Neuronal stem cell (in vitro differentiated cells): ENCODE results near the gene CDC16.

ENCODE experiments used
- DNase-seq: peaks from one replicate; pipeline ENCODE4 v3.0.0-alpha.2; 2013; ENCODE audit warnings: low spot score
- H2AFZ ChIP-seq: one replicate; pipeline ENCODE4 v1.6.1; 2013; ENCODE audit warnings: mild to moderate bottlenecking, low read length, inconsistent platforms
- H2AK5ac ChIP-seq: 2 replicates; pipeline ENCODE4 v1.6.1; 2013; ENCODE audit warnings: low read depth, mild to moderate bottlenecking, inconsistent platforms, low read length, moderate library complexity, mixed read lengths
- H2BK120ac ChIP-seq: 2 replicates; pipeline ENCODE4 v1.6.1; 2013; ENCODE audit warnings: low read depth, mild to moderate bottlenecking, inconsistent platforms, low read length, moderate library complexity, mixed read lengths
- H2BK12ac ChIP-seq: one replicate; pipeline ENCODE4 v1.6.1; 2013; ENCODE audit warnings: low read length, inconsistent platforms
- H2BK15ac ChIP-seq: 2 replicates; pipeline ENCODE4 v1.6.1; 2013; ENCODE audit warnings: mild to moderate bottlenecking, low read length, inconsistent platforms, mixed read lengths
- H2BK5ac ChIP-seq: one replicate; pipeline ENCODE4 v1.6.1; 2013; ENCODE audit warnings: inconsistent platforms, mild to moderate bottlenecking, low read length, moderate library complexity
- H3K14ac ChIP-seq: one replicate; pipeline ENCODE4 v1.6.1; 2013; ENCODE audit warnings: low read length, inconsistent platforms
- H3K18ac ChIP-seq: 2 replicates; pipeline ENCODE4 v1.6.1; 2013; ENCODE audit warnings: low read length, inconsistent platforms
- H3K23ac ChIP-seq: 2 replicates; pipeline ENCODE4 v1.6.1; 2013; ENCODE audit warnings: low read depth, mild to moderate bottlenecking, mixed read lengths, low read length, inconsistent platforms; ENCODE audit not compliant: poor library complexity
- H3K27ac ChIP-seq: replicated peaks from 3 replicates; pipeline ENCODE4 v1.5.1; 2013; ENCODE audit warnings: low read length, inconsistent platforms
- H3K27me3 ChIP-seq, 3 experiments: 2 replicates each; pipeline ENCODE4 v1.6.1; 2013; ENCODE audit warnings: low read length in 3 of 3, mild to moderate bottlenecking in 2 of 3, inconsistent platforms in 1 of 3, low read depth in 1 of 3, mixed read lengths in 1 of 3, moderate library complexity in 1 of 3; ENCODE audit not compliant: control insufficient read depth in 3 of 3, insufficient read depth in 3 of 3
- H3K36me3 ChIP-seq, 2 donors: replicated peaks in 1 of 2; 2 replicates each; pipeline ENCODE4 v1.6.1; 2013; ENCODE audit warnings: low read length in 2 of 2; ENCODE audit not compliant: control insufficient read depth in 2 of 2, insufficient read depth in 2 of 2
- H3K4ac ChIP-seq: 2 replicates; pipeline ENCODE4 v1.6.1; 2013; ENCODE audit warnings: inconsistent platforms, mild to moderate bottlenecking, low read length, moderate library complexity
- H3K4me1 ChIP-seq, 2 donors: 1 replicate in 1 of 2; 2 replicates in 1 of 2; pipeline ENCODE4 v1.6.1; 2013; ENCODE audit warnings: low read length in 2 of 2, low read depth in 1 of 2; ENCODE audit not compliant: control insufficient read depth in 2 of 2, insufficient read depth in 1 of 2
- H3K4me2 ChIP-seq: one replicate; pipeline ENCODE4 v1.6.1; 2013; ENCODE audit warnings: mild to moderate bottlenecking, low read length, inconsistent platforms; ENCODE audit not compliant: insufficient read depth, poor library complexity, severe bottlenecking
- H3K4me3 ChIP-seq, 2 donors: 2 replicates each; pipeline ENCODE4 v1.5.1; 2013; ENCODE audit warnings: low read length in 2 of 2, mild to moderate bottlenecking in 2 of 2, inconsistent platforms in 1 of 2, moderate library complexity in 1 of 2
- H3K79me1 ChIP-seq: one replicate; pipeline ENCODE4 v1.6.1; 2013; ENCODE audit warnings: low read depth, mild to moderate bottlenecking, inconsistent platforms, low read length, moderate library complexity
- H3K9ac ChIP-seq: one replicate; pipeline ENCODE4 v1.6.1; 2013; ENCODE audit warnings: mild to moderate bottlenecking, low read depth, low read length, inconsistent platforms; ENCODE audit not compliant: poor library complexity
- H3K9me3 ChIP-seq, 2 donors: replicated peaks in 1 of 2; 2 replicates each; pipeline versions ENCODE3 to v1.6.1; 2013; ENCODE audit warnings: low read length in 2 of 2, mild to moderate bottlenecking in 2 of 2, inconsistent platforms in 1 of 2, low read depth in 1 of 2, mixed read lengths in 1 of 2, moderate library complexity in 1 of 2; ENCODE audit not compliant: control insufficient read depth in 2 of 2, insufficient read depth in 1 of 2
- H4K8ac ChIP-seq: one replicate; pipeline ENCODE4 v1.6.1; 2013; ENCODE audit warnings: low read depth, mild to moderate bottlenecking, inconsistent platforms, low read length, moderate library complexity
- H4K91ac ChIP-seq: one replicate; pipeline ENCODE4 v1.6.1; 2013; ENCODE audit warnings: low read length, low read depth, mild to moderate bottlenecking, inconsistent platforms; ENCODE audit not compliant: poor library complexity
- WGBS, 2 donors: extraction: QIAGEN DNeasy Blood & Tissue Kit; methylation state at CpG; one replicate each; pipeline ENCODE4 v1.1.7; 2013; ENCODE audit warnings: missing lambda C conversion rate in 2 of 2, mixed read lengths in 1 of 2; ENCODE audit not compliant: insufficient read length in 2 of 2, insufficient replicate concordance in 1 of 2; ENCODE audit errors: extremely low coverage in 2 of 2; 5-methylcytosine and 5-hydroxymethylcytosine counted together

Gene CDC16

GRCh38 chr13:114258589-114258988 is 23.9 kb downstream of the CDC16 start:
- H3K79me1 ChIP-seq: no peaks in the 10 kb centered on the region
- no peak overlapping the region for H3K14ac ChIP-seq
- no peak overlapping the region for H2BK15ac ChIP-seq
- H3K9me3 ChIP-seq: no peaks in the 10 kb centered on the region
- H4K91ac ChIP-seq: no peak overlapping the region
- no peak overlapping the region for H2BK5ac ChIP-seq
- no CpG with 5 or more reads among the region's 8 CpGs for WGBS, 2 donors
- H3K4me2 ChIP-seq: no peak overlapping the region
- H3K9ac ChIP-seq: no peak overlapping the region
- no peak overlapping the region for H3K27ac ChIP-seq
- H3K23ac ChIP-seq: no peak overlapping the region
- H4K8ac ChIP-seq: no peak overlapping the region
- H2BK12ac ChIP-seq: no peak overlapping the region
- H3K4ac ChIP-seq: no peak overlapping the region
- no peaks in the 10 kb centered on the region for H3K27me3 ChIP-seq
- H3K18ac ChIP-seq: no peak overlapping the region
- peaks cover 29 to 100% of the 10 kb centered on the region in 2 donors for H3K36me3 ChIP-seq
- no peak overlapping the region for H2BK120ac ChIP-seq
- H3K4me1 ChIP-seq: no peaks in the 10 kb centered on the region
- no peak for DNase-seq
- H3K4me3 ChIP-seq: no peak overlapping the region
- no peak overlapping the region for H2AFZ ChIP-seq
- no peak overlapping the region for H2AK5ac ChIP-seq

GRCh38 chr13:114259374-114259773 is 24.7 kb downstream of the CDC16 start:
- Histone ChIP-seq H3K4me3 (no peak overlapping the region), H3K9me3 (no peaks in the 10 kb centered on the region), H3K23ac (no peak overlapping the region), H4K91ac (no peak overlapping the region), H2BK12ac (no peak overlapping the region), H3K27me3 (no peaks in the 10 kb centered on the region), H3K4ac (no peak overlapping the region), H2AK5ac (no peak overlapping the region), H3K4me2 (no peak overlapping the region), H3K36me3 (peaks cover 31 to 100% of the 10 kb centered on the region in 2 donors), H3K14ac (no peak overlapping the region), H3K79me1 (no peaks in the 10 kb centered on the region), H3K18ac (no peak overlapping the region), H2BK15ac (no peak overlapping the region), H4K8ac (no peak overlapping the region), H3K9ac (no peak overlapping the region), H2AFZ (no peak overlapping the region), H2BK120ac (no peak overlapping the region), H2BK5ac (no peak overlapping the region), H3K27ac (no peak overlapping the region), H3K4me1 (no peaks in the 10 kb centered on the region)
- WGBS, 2 donors: no CpG with 5 or more reads among the region's 7 CpGs
- no peak for DNase-seq

- Histone ChIP-seq H2AFZ (no peak overlapping the region), H3K4ac (no peak overlapping the region), H4K8ac (no peak overlapping the region), H3K23ac (no peak overlapping the region), H2BK120ac (no peak overlapping the region), H3K14ac (no peak overlapping the region), H2AK5ac (no peak overlapping the region), H3K4me1 (no peaks in the 10 kb centered on the region), H2BK15ac (no peak overlapping the region), H3K18ac (no peak overlapping the region), H3K27ac (no peak overlapping the region), H2BK5ac (no peak overlapping the region), H3K4me3 (no peak overlapping the region), H4K91ac (no peak overlapping the region), H3K4me2 (no peak overlapping the region), H3K27me3 (no peaks in the 10 kb centered on the region), H2BK12ac (no peak overlapping the region), H3K9ac (no peak overlapping the region), H3K79me1 (no peaks in the 10 kb centered on the region), H3K9me3 (no peaks in the 10 kb centered on the region), H3K36me3 (peaks cover 32 to 100% of the 10 kb centered on the region in 2 donors)
- no peak for DNase-seq
- no CpG with 5 or more reads among the region's 4 CpGs for WGBS, 2 donors
These were observed 25.3 kb downstream of the CDC16 start for GRCh38 chr13:114259974-114260373.

GRCh38 chr13:114260814-114261213 is 26.1 kb downstream of the CDC16 start:
- H2BK15ac ChIP-seq: no peak overlapping the region
- H4K8ac ChIP-seq: no peak overlapping the region
- H4K91ac ChIP-seq: no peak overlapping the region
- H3K4me3 ChIP-seq: no peak overlapping the region
- H3K9ac ChIP-seq: no peak overlapping the region
- no peak overlapping the region for H2AK5ac ChIP-seq
- whole genome bisulfite sequencing, 2 donors: no CpG with 5 or more reads among the region's 3 CpGs
- no peak overlapping the region for H3K14ac ChIP-seq
- no peaks in the 10 kb centered on the region for H3K79me1 ChIP-seq
- H3K4me1 ChIP-seq: no peaks in the 10 kb centered on the region
- H3K4me2 ChIP-seq: no peak overlapping the region
- no peak for DNase-seq
- H2AFZ ChIP-seq: no peak overlapping the region
- no peak overlapping the region for H2BK5ac ChIP-seq
- no peaks in the 10 kb centered on the region for H3K9me3 ChIP-seq
- no peak overlapping the region for H3K23ac ChIP-seq
- peaks cover 31 to 100% of the 10 kb centered on the region in 2 donors for H3K36me3 ChIP-seq
- H3K27me3 ChIP-seq: no peaks in the 10 kb centered on the region
- H2BK12ac ChIP-seq: no peak overlapping the region
- no peak overlapping the region for H2BK120ac ChIP-seq
- H3K18ac ChIP-seq: no peak overlapping the region
- H3K4ac ChIP-seq: no peak overlapping the region
- H3K27ac ChIP-seq: no peak overlapping the region
